Trophoblast cell (in vitro differentiated cells and primary cell): ENCODE data around the gene MS4A15.

Source experiments
- DNase-seq, 2 donors: peaks; one replicate each; pipeline ENCODE4 v3.0.0-alpha.2; 2016
- H2AFZ ChIP-seq: 2 replicates; pipeline ENCODE4 v1.6.1; 2013; ENCODE audit warnings: low read length, moderate library complexity, mild to moderate bottlenecking; ENCODE audit not compliant: insufficient read depth, poor library complexity
- H2AK5ac ChIP-seq: 2 replicates; pipeline ENCODE4 v1.6.1; 2013; ENCODE audit warnings: mild to moderate bottlenecking, low read length
- H2BK120ac ChIP-seq: 2 replicates; pipeline ENCODE4 v1.6.1; 2013; ENCODE audit warnings: low read length, mild to moderate bottlenecking, moderate library complexity; ENCODE audit not compliant: insufficient read depth, poor library complexity
- H2BK12ac ChIP-seq: 2 replicates; pipeline ENCODE4 v1.6.1; 2013; ENCODE audit warnings: mild to moderate bottlenecking, low read length, moderate library complexity
- H2BK5ac ChIP-seq: 2 replicates; pipeline ENCODE4 v1.6.1; 2013; ENCODE audit warnings: low read length, low read depth, moderate library complexity, mild to moderate bottlenecking; ENCODE audit not compliant: poor library complexity
- H3K14ac ChIP-seq: 2 replicates; pipeline ENCODE4 v1.6.1; 2013; ENCODE audit warnings: mild to moderate bottlenecking, low read length
- H3K18ac ChIP-seq: 2 replicates; pipeline ENCODE4 v1.6.1; 2013; ENCODE audit warnings: mild to moderate bottlenecking, low read length
- H3K23ac ChIP-seq: 2 replicates; pipeline ENCODE4 v1.6.1; 2013; ENCODE audit warnings: low read length
- H3K27ac ChIP-seq: 2 replicates; pipeline ENCODE4 v1.5.1; 2013; ENCODE audit warnings: low read depth, mild to moderate bottlenecking, inconsistent platforms, low read length, moderate library complexity
- H3K27me3 ChIP-seq: 2 replicates; pipeline ENCODE4 v1.6.1; 2013; ENCODE audit warnings: inconsistent platforms, mild to moderate bottlenecking, low read length, moderate library complexity; ENCODE audit not compliant: insufficient read depth
- H3K36me3 ChIP-seq, 2 experiments: 1 replicate in 1 of 2; 2 replicates in 1 of 2; pipeline ENCODE4 v1.6.1; 2013; ENCODE audit warnings: low read length in 2 of 2, mild to moderate bottlenecking in 2 of 2, moderate library complexity in 1 of 2; ENCODE audit not compliant: insufficient read depth in 2 of 2, control insufficient read depth in 1 of 2
- H3K4ac ChIP-seq: 2 replicates; pipeline ENCODE4 v1.6.1; 2013; ENCODE audit warnings: low read depth, mild to moderate bottlenecking, low read length, moderate library complexity
- H3K4me1 ChIP-seq, 2 experiments: 1 replicate in 1 of 2; 2 replicates in 1 of 2; pipeline ENCODE4 v1.6.1; 2013; ENCODE audit warnings: low read length in 2 of 2, mild to moderate bottlenecking in 2 of 2, moderate library complexity in 1 of 2; ENCODE audit not compliant: insufficient read depth in 2 of 2, control insufficient read depth in 1 of 2
- H3K4me2 ChIP-seq: 2 replicates; pipeline ENCODE4 v1.6.1; 2013; ENCODE audit warnings: inconsistent platforms, mild to moderate bottlenecking, low read length, moderate library complexity
- H3K4me3 ChIP-seq: 2 replicates; pipeline ENCODE4 v1.5.1; 2013; ENCODE audit warnings: mild to moderate bottlenecking, low read depth, low read length, inconsistent platforms
- H3K79me1 ChIP-seq: one replicate; pipeline ENCODE4 v1.6.1; 2013; ENCODE audit warnings: low read length
- H3K79me2 ChIP-seq: 2 replicates; pipeline ENCODE4 v1.6.1; 2013; ENCODE audit warnings: low read length, mild to moderate bottlenecking; ENCODE audit not compliant: control insufficient read depth, insufficient read depth, poor library complexity
- H3K9ac ChIP-seq: 2 replicates; pipeline ENCODE4 v1.6.1; 2013; ENCODE audit warnings: mild to moderate bottlenecking, low read length
- H3K9me3 ChIP-seq: 2 replicates; pipeline ENCODE4 v1.6.1; 2013; ENCODE audit warnings: low read depth, mild to moderate bottlenecking, control low read depth, inconsistent platforms, low read length; ENCODE audit not compliant: insufficient read depth
- H4K12ac ChIP-seq: 2 replicates; pipeline ENCODE4 v1.6.1; 2013; ENCODE audit warnings: low read depth, mild to moderate bottlenecking, low read length, moderate library complexity
- H4K8ac ChIP-seq: 2 replicates; pipeline ENCODE4 v1.6.1; 2013; ENCODE audit warnings: low read depth, mild to moderate bottlenecking, low read length, moderate library complexity
- H4K91ac ChIP-seq: one replicate; pipeline ENCODE4 v1.6.1; 2013; ENCODE audit warnings: low read depth, mild to moderate bottlenecking, low read length, moderate library complexity
- WGBS: extraction: QIAGEN DNeasy Blood & Tissue Kit; methylation state at CpG from one replicate; pipeline ENCODE4 v1.1.7; 2013; ENCODE audit warnings: missing lambda C conversion rate; ENCODE audit not compliant: insufficient read length, insufficient coverage; ENCODE audit errors: extremely low coverage; 5-methylcytosine and 5-hydroxymethylcytosine counted together

Gene MS4A15

GRCh38 chr11:60797846-60798630, 41.4 kb downstream of the MS4A15 start:
- WGBS: no CpG with 5 or more reads among the region's 17 CpGs
- Histone ChIP-seq H2BK5ac (no peak overlapping the region), H3K4ac (no peak overlapping the region), H3K79me2 (no peaks in the 10 kb centered on the region), H3K36me3 (no peaks in the 10 kb centered on the region), H3K9ac (no peak overlapping the region), H2AFZ (no peak overlapping the region), H3K4me2 (no peak overlapping the region), H2AK5ac (no peak overlapping the region), H3K23ac (no peak overlapping the region), H3K4me1 (no peaks in the 10 kb centered on the region), H2BK12ac (no peak overlapping the region), H3K27me3 (no peaks in the 10 kb centered on the region), H2BK120ac (no peak overlapping the region), H3K9me3 (peaks cover 15% of the 10 kb centered on the region), H4K12ac (no peak overlapping the region), H4K8ac (no peak overlapping the region), H3K18ac (no peak overlapping the region), H3K4me3 (no peak overlapping the region), H3K14ac (no peak overlapping the region), H3K79me1 (no peaks in the 10 kb centered on the region), H3K27ac (no peak overlapping the region), H4K91ac (no peak overlapping the region)
- DNase-seq: no peak

DNA sequence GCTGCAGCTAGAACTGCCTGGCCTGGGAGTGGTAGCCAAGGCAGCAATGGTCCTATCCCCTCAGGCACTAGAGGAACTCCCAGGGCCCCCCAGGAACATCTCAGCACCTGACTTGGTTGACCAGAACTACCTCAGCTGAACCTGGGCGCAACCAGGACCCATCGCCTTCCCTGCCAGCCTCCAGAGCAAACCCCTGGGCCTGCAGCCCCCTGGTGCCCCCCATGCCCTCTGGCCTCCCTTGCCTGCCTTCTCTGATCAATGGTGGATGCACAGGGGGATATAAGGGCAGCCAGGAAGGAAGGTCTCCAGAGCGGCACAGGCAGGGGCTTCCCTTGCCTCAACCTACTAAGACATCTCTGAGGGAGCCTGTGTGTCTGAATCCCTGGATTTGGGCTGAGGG, 42.0 kb downstream of the MS4A15 start:
- Histone ChIP-seq H3K18ac (no peak overlapping the region), H3K4me2 (no peak overlapping the region), H2BK120ac (no peak overlapping the region), H4K8ac (no peak overlapping the region), H3K14ac (no peak overlapping the region), H4K12ac (no peak overlapping the region), H2AK5ac (no peak overlapping the region), H2AFZ (no peak overlapping the region), H3K36me3 (no peaks in the 10 kb centered on the region), H3K4me1 (no peaks in the 10 kb centered on the region), H3K4ac (no peak overlapping the region), H2BK12ac (no peak overlapping the region), H3K9me3 (peaks cover 10% of the 10 kb centered on the region), H3K79me1 (no peaks in the 10 kb centered on the region), H3K27ac (no peak overlapping the region), H3K79me2 (no peaks in the 10 kb centered on the region), H4K91ac (no peak overlapping the region), H3K4me3 (no peak overlapping the region), H3K23ac (no peak overlapping the region), H2BK5ac (no peak overlapping the region), H3K9ac (no peak overlapping the region), H3K27me3 (no peaks in the 10 kb centered on the region)
- WGBS: no CpG with 5 or more reads among the region's 3 CpGs
- DNase-seq: no peak

DNA sequence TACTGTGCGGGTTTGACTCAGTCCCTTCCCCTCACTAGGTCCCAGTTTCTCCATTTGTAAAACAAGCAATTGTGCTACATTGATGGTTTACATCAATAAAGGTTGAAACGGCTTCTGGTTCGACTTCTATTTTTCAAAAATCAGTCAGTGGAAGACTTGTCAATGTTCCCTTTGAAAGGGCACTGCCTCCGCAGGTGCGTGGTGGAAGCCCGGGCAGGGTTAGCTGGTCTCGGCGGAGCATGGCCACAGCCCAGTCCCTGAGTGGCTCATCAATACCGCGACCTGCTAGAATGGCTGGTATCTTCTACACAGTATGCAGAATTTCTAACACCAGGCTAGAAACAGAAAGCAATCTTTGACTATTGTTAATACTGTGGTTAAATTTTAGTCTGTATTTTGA, 44.5 kb downstream of the MS4A15 start:
- no peaks in the 10 kb centered on the region for H3K79me1 ChIP-seq
- H4K91ac ChIP-seq: no peak overlapping the region
- peaks cover 5% of the 10 kb centered on the region for H3K9me3 ChIP-seq
- DNase-seq: no peak
- H3K27ac ChIP-seq: no peak overlapping the region
- no peak overlapping the region for H2AFZ ChIP-seq
- no peaks in the 10 kb centered on the region for H3K36me3 ChIP-seq
- H2AK5ac ChIP-seq: no peak overlapping the region
- H3K27me3 ChIP-seq: no peaks in the 10 kb centered on the region
- no peak overlapping the region for H3K9ac ChIP-seq
- no peak overlapping the region for H2BK120ac ChIP-seq
- no peak overlapping the region for H3K4me3 ChIP-seq
- no peak overlapping the region for H4K8ac ChIP-seq
- H3K79me2 ChIP-seq: no peaks in the 10 kb centered on the region
- H4K12ac ChIP-seq: no peak overlapping the region
- WGBS: no CpG with 5 or more reads among the region's 10 CpGs
- no peak overlapping the region for H3K18ac ChIP-seq
- no peak overlapping the region for H3K14ac ChIP-seq
- H3K4me1 ChIP-seq: no peaks in the 10 kb centered on the region
- H2BK5ac ChIP-seq: no peak overlapping the region
- H2BK12ac ChIP-seq: no peak overlapping the region
- H3K23ac ChIP-seq: no peak overlapping the region
- H3K4me2 ChIP-seq: no peak overlapping the region
- H3K4ac ChIP-seq: no peak overlapping the region

DNA sequence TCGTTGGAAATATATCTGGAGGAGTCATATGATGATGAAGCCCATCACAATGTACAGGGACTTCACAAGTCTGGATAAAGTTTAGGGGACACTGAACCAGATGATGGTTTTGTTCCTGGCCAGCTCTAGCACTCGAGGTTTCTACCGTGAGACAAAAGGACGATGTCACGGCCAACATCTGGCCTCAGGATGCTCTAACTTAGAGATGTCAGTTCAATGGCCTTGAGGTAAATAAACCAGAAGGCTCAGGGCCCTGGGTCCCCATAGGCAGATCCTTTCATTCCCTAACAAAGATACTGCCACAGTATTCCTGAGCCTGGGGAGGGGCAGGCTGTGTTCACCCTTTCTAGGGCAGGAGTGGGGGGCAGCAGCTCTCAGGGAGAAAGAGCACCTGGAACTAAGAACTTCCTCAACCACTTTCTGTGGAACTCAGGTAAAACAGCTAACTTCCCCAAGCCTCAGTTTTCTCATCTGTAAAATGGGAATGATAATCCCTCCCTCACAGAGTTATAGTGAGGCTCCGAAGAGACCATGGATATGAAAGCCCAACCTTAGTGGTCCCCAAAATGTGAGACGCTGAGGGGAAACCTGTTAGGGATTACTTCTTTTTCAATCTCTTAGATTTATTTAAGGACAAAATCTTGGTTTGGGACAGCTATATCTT, 46.7 kb downstream of the MS4A15 start:
- Histone ChIP-seq H3K14ac (no peak overlapping the region), H3K18ac (no peak overlapping the region), H2BK12ac (no peak overlapping the region), H4K12ac (no peak overlapping the region), H4K8ac (no peak overlapping the region), H4K91ac (no peak overlapping the region), H3K4me2 (no peak overlapping the region), H3K4ac (no peak overlapping the region), H2BK120ac (no peak overlapping the region), H3K79me1 (no peaks in the 10 kb centered on the region), H2BK5ac (no peak overlapping the region), H3K23ac (no peak overlapping the region), H3K4me1 (no peaks in the 10 kb centered on the region), H3K27me3 (no peaks in the 10 kb centered on the region), H3K36me3 (no peaks in the 10 kb centered on the region), H2AFZ (no peak overlapping the region), H3K4me3 (no peak overlapping the region), H3K9ac (no peak overlapping the region), H2AK5ac (no peak overlapping the region), H3K27ac (no peak overlapping the region), H3K79me2 (no peaks in the 10 kb centered on the region), H3K9me3 (no peaks in the 10 kb centered on the region)
- no peak for DNase-seq
- WGBS: no CpG with 5 or more reads among the region's 7 CpGs
